NCI-H82 treated with DMSO at 0.1 percent for 48 hours (cell line): ENCODE data around the gene CPLANE1.
"Not testable (repeated sequence)": the region's sequence is repeated elsewhere in the genome, so short reads cannot be mapped to it uniquely, and the experiment has no call there.

Source experiments
- DNase-seq: peaks from one replicate; lab custom pipeline; 2025; ENCODE audit not compliant: unreplicated experiment; lab: John Stamatoyannopoulos, UW

The CPLANE1 gene

GRCh38 chr5:37248970-37249814, at the start of gene CPLANE1:
Gene CPLANE1, minus strand, starts transcription at chr5:37249376. Its CDS starts 1,678 bp downstream, at chr5:37247698.
- peak; percentile 22 for DNase-seq

GRCh38 chr5:37296313-37296712, 47.1 kb upstream of the CPLANE1 start:
- not testable (repeated sequence) for DNase-seq

DNA sequence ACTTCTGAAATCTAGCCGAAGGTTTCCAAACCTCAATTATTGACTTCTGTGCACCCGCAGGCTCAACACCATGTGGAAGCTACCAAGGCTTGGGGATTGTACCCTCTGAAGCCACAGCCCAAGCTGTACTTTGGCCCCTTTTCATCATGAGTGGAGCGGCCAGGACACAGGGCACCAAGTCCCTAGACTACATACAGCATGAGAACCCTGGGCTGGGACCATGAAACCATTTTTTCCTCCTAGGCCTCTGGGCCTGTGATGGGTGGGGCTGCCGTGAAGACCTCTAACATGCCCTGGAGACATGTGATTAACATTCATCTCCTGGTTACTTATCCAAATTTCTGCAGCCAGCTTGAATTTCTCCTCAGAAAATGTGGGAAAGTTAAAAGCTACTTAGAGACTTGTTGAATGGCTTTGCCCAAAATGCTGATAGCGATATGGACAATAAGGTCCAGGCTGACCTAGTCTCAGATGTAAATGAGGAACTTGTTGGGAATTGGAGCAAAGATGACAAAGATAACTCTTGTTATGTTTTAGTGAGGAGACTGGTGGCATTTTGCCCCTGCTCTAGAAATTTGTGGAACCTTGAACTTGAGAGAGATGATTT, 34.1 kb upstream of the CPLANE1 start:
- DNase-seq, result no peak

DNA sequence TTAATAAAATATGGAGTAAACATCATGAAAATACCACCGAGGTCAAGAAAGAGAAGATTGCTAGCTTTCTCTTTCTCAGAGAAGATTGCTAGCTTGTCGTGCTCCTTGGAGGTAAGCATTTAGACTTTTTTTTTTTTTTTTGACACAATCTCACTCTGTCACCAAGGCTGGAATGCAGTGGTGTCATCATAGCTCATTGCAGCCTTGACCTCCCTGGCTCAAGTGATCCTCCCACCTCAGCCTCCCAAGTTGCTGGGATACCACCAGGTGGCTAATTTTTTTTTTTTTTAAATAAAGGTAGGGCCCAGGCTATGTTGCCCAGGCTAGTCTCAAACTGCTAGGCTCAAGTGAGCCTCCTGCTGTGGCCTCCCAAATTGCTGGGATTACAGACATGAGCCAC, 26.3 kb upstream of the CPLANE1 start:
- no peak for DNase-seq

- no peak for DNase-seq
These were observed 23.3 kb upstream of the CPLANE1 start for GRCh38 chr5:37272511-37272910.

- DNase-seq, result not testable (repeated sequence)
These were observed 18.9 kb upstream of the CPLANE1 start for GRCh38 chr5:37268100-37268499.

- no peak for DNase-seq
These were observed 6.7 kb upstream of the CPLANE1 start for GRCh38 chr5:37255774-37256358.

GRCh38 chr5:37254581-37254980, 5.4 kb upstream of the CPLANE1 start:
- no peak for DNase-seq

DNA sequence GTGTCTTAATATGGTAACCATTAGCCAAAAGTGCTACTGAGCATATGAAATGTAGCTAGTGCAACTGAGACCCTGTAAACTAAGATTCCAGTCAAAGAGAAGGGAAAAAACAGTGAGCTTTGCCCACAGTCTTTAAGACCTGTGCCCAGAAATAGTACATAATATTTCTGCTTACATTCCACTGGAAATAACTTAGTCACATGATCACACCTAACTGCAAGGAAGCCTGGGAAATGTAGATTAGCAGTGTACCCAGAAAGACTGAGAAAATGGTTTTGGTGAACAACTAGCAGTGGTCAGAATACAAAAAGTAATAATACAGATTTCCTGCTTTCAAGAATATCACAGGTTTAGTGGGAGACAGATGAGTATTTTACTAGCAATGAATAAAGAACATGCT, 2.5 kb upstream of the CPLANE1 start:
- DNase-seq, result no peak

- no peak for DNase-seq
These were observed 614 bp upstream of the CPLANE1 start for GRCh38 chr5:37249815-37250164.

DNA sequence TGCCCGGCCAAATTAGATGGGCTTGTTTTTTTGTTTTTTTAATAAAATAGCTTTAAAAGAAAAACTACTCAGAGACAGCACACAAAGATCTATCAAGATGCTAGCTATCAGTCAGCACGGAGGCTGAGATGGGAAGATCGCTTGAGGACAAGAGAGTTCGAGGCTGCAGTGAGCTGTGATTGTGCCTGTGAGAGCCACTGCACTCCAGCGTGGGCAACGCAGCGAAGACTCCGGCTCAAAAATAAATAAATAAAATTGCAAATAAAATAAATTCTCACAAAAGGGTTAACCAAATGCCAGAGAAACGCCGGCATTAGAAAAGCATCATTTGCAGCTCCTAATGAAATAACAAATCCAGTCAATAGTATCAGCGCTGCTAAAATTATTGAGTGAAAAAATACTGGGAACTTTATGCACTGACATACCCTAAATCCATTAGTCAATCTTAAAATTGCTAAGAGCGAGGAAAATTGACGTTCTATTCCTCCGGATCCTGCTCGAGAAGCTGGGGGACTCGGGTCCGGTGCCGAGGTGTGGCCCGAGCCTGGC, 681 bp downstream of the CPLANE1 start:
- DNase-seq, result no peak

DNA sequence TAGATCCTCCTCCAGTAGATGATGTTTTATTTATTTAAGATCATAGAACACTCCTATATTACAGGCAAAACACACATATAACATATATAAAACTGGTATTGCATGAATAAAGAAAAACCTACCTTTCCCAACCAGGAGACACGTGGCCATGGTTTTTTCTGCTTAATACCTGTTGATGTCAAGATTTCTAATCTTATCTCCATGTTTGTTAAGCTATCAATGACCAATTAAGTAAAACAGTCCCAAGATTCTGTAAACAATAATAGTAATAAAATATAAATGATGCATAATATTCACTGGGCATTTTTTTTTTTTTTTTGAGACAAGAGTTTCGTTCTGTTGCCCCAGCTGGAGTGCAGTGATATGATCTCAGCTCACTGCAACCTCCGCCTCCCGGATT, 1.7 kb downstream of the CPLANE1 start:
- DNase-seq, result no peak

- DNase-seq, result no peak
These were observed 2.1 kb downstream of the CPLANE1 start for GRCh38 chr5:37247036-37247435.

- no peak for DNase-seq
These were observed 14.9 kb downstream of the CPLANE1 start for GRCh38 chr5:37234288-37234687.

DNA sequence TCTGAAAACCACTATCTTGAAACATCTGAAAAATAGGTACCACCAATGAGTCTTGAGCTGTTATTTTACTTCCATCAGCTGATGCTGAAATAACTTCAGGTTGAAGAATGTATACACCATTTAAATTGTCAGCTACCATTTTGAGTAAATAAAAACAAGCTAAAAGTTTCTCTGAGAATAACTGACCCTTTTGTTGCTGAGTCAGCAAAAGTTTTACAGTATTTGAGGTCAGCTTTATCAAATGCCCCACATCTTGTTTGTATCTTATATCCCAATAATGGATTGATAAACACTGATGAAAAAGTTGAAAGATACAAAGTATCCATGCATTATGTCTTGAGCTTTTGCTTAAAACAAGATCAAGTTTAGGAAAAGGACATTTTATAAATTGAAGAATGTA, 22.8 kb downstream of the CPLANE1 start:
- no peak for DNase-seq

GRCh38 chr5:37222181-37222580, 27.0 kb downstream of the CPLANE1 start:
- no peak for DNase-seq

DNA sequence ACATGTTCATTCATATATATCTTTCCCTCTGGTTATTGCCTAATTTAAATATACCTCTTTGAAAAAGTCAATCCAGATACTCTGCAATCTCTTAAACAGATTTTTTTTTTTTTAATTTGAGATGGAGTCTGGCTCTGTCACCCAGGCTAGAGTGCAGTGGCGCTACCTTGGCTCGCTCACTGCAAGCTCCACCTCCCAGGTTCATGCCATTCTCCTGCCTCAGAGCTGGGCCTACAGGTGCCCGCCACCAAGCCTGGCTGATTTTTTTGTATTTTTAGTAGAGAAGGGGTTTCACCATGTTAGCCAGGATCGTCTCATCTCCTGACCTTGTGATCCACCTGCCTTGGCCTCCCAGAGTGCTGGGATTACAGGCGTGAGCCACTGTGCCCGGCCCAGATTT, 28.8 kb downstream of the CPLANE1 start:
- not testable (repeated sequence) for DNase-seq

DNA sequence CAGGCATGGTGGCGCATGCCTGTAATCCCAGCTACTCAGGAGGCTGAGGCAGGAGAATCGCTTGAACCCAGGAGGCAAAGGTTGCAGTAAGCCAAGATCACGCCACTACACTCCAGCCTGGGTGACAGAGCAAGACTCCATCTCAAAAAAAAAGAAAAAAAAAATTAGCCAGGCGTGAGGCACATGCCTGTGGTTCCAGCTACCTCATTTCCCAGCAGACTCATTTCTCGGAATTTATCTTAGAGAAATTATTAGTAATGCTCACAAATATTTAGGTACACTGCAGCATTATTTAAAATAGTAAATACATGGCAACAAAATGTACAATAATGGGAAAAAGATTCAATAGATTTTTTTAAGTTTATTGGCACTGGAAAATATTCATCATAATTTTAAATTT, 29.8 kb downstream of the CPLANE1 start:
- not testable (repeated sequence) for DNase-seq

DNA sequence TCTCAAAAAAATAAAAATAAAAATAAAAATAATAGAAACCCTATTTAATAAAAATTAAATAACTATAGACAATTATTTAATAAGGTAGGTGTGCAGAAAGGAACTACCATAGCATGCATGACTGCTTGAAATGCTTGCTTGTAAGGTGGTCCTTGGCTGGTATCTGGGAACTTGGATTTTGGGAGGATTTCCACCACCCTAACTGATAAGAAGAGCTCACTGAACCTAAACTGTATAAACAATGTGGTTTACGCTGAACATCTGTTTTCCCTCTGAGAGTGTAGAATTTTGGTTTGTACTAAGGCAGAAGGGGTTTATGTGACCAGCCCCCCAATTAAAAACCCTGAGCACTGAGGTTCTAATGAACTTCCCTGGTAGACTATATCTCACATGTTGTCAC, 31.2 kb downstream of the CPLANE1 start:
- no peak for DNase-seq

DNA sequence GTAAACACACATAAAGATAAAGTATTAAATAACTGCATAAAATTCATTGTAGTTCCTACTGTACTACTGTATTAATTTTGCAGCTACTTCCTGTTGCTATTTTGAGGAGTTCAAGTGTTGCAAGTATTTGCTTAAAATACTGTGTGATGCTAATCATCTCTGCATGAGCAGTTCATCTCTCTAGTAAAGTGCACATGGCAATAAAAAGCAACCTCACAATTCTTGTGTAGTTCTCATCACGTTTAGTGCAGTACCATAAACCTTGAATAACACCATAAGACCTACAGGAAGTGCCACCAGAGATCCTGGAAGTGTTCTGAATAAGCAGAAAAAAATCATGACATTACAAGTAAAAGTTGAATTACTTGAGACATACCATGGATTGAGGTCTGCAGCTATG, 34.6 kb downstream of the CPLANE1 start:
- no peak for DNase-seq

DNA sequence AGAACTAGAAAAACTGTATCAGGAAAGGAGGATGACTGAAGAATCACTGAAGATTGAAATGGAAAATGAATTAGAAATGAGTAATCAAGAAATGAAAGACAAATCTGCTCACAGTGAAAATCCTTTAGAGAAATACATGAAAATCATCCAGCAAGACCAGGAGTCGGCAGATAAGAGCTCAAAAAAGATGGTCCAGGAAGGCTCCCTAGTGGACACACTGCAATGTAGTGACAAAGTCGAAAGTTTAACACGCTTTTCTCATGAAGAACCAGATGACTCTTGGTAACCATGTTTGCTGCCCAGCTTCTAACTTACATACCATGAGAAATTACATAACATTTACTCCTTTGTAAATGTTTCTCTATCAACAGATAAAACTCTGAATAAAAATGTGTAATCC, 37.1 kb downstream of the CPLANE1 start:
- DNase-seq, result no peak

DNA sequence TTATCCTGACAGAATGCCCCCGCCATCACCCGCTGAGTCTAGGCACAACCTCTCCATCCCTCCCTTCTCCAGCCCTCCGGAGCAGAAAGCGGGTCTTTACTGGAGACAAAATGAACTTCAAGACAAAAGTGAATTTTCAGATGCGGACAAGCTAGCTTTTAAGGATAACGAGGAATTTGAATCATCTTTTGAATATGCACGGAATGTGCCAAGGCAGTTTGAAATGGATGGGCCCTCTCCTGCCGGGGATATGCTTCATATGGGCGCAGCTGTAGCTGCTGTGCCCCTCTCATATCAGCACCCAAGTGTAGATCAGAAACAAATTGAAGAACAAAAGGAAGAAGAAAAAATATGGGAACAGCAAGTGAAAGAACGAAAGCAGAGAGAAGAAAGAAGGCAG, 37.5 kb downstream of the CPLANE1 start:
- no peak for DNase-seq
